PFSK-1 (cell line): Measurements from ENCODE around the gene TFPI. TPM values are rescaled to one million over a fixed set of nuclear protein-coding genes. Genes with fewer than 3 reads are reported as not detected.

ENCODE experiments used
- FOXP2 ChIP-seq: optimal IDR thresholded peaks from 2 replicates; pipeline ENCODE3; 2011; ENCODE audit warnings: borderline replicate concordance, control low read depth, inconsistent platforms; ENCODE audit not compliant: insufficient read depth; ENCODE audit errors: extremely low read length, extremely low read depth
- POLR2AphosphoS5 ChIP-seq: IDR thresholded peaks from 2 replicates; pipeline ENCODE4 v1.6.1; 2012; ENCODE audit warnings: low read depth, mild to moderate bottlenecking, control low read depth, low read length, moderate library complexity
- REST ChIP-seq, 2 experiments: IDR thresholded peaks; 2 replicates each; pipeline versions ENCODE4 v1.6.1 to v1.8.0; 2011 to 2012; ENCODE audit warnings: low read depth in 2 of 2, low read length in 2 of 2, control low read depth in 1 of 2, inconsistent platforms in 1 of 2, mild to moderate bottlenecking in 1 of 2, moderate library complexity in 1 of 2; ENCODE audit not compliant: insufficient read depth in 1 of 2
- SIN3A ChIP-seq: IDR thresholded peaks from 2 replicates; pipeline ENCODE4 v1.6.1; 2012; ENCODE audit warnings: mild to moderate bottlenecking, low read length, moderate library complexity, borderline replicate concordance; ENCODE audit not compliant: insufficient read depth
- TAF1 ChIP-seq: IDR thresholded peaks from 2 replicates; pipeline ENCODE4 v1.6.1; 2012; ENCODE audit warnings: low read length, control low read depth, borderline replicate concordance; ENCODE audit not compliant: insufficient read depth
- polyA plus RNA-seq: library from polyadenylated mRNA; unstranded; fragments of >200 nt; gene quantifications from one replicate; pipeline ENCODE4 v1.2.1, GENCODE V29; 2012; ENCODE audit warnings: low read depth, missing spikeins; ENCODE audit not compliant: insufficient read length

The TFPI gene
- polyA plus RNA-seq = 9.3 TPM

GRCh38 chr2:187554011-187554703 is at the start of gene TFPI:
TSS of gene TFPI (minus strand) at chr2:187554435. CDS start at chr2:187503768, 50,667 bp downstream.
- 0 out of 2 replicates have a peak, but pooled peaks have one; percentile 17 for TF ChIP-seq SIN3A
- TF ChIP-seq REST (IDR thresholded peaks at IDR 0.05; ENCODE audit: insufficient read depth in 1 of 2, low read depth in 2 of 2, low read length in 2 of 2) = no peak
- peak; percentile 29; the same call in 1 of the 2 replicates for TF ChIP-seq POLR2AphosphoS5
- peak; percentile 43; the same call in 1 of the 2 replicates for TF ChIP-seq TAF1
- TF ChIP-seq FOXP2 = no peak

DNA sequence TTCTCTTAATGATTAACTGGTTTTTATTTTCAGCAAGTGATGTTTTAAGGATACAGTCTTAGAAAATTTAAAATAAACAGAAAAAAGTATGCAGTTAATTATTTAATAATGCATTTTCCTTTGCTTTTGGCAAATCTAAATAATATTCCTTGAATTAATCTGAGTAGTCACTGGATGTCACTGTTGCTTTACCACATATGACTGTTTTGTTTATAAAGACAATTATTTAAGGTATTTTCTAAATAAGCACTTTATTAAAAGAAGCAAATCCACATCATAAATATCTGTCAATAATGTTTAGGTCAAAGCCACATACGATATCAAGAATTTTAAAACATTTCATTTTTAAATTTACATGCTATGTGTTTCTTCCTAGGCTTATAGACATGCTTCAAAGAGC is 40.6 kb upstream of the TFPI start:
- TF ChIP-seq REST (IDR thresholded peaks at IDR 0.05; ENCODE audit: insufficient read depth in 1 of 2, low read depth in 2 of 2, low read length in 2 of 2) = no peak
- no peak for TF ChIP-seq FOXP2
- no peak for TF ChIP-seq SIN3A
- TF ChIP-seq POLR2AphosphoS5 = no peak
- TF ChIP-seq TAF1 = no peak

DNA sequence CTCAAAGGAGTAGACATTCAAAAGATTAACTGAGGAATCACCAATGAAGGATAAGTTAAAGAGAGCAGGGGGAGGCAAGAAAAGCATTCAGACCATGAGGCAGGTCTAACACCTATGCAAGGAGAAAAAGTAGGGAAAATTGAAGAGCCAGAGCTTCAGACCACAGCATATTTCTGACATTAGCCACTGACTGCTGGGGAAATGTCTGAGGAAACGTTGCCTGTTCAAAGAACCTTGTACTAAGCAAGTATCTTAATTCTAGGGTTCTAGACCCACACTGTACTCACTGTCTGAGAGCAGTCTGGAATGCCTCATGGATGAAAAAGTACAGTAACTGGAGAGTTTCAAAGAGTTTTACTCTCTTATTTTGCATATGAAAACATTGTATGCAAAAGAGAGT is 39.5 kb upstream of the TFPI start:
- TF ChIP-seq POLR2AphosphoS5 = no peak
- TF ChIP-seq SIN3A = no peak
- no peak for TF ChIP-seq FOXP2
- no peak for TF ChIP-seq TAF1
- TF ChIP-seq REST (IDR thresholded peaks at IDR 0.05; ENCODE audit: insufficient read depth in 1 of 2, low read depth in 2 of 2, low read length in 2 of 2) = no peak

- TF ChIP-seq REST (IDR thresholded peaks at IDR 0.05; ENCODE audit: insufficient read depth in 1 of 2, low read depth in 2 of 2, low read length in 2 of 2) (no peak), FOXP2 (no peak), SIN3A (no peak), TAF1 (no peak), POLR2AphosphoS5 (no peak)
Observed at GRCh38 chr2:187593098-187593497, 38.9 kb upstream of the TFPI start.
